WTC11 (cell line): ENCODE results near the gene AMMECR1L. TPM values are rescaled to one million over a fixed set of nuclear protein-coding genes. Genes with fewer than 3 reads are reported as not detected.
A peak's percentile ranks its signal among the peaks of the same experiment; 100 is the strongest.
"Not testable (repeated sequence)": the region's sequence is repeated elsewhere in the genome, so short reads cannot be mapped to it uniquely, and the experiment has no call there.

Experiments used
- ATAC-seq: fragments of 200-7000 bp; cut with Tn5 transposase; 2 replicates; pipeline ENCODE4 v1.10.0; 2021; ENCODE audit warnings: mild to moderate bottlenecking, moderate library complexity
- CTCF ChIA-PET: fragments of 300-600 bp; sonication (Branson Sonifier 250); formaldehyde crosslinking; loops from one replicate; lab custom pipeline; 2021; ENCODE audit warnings: antibody characterized with exemption; lab: Charles Lee
- POLR2A ChIA-PET: fragments of 350-600 bp; sonication (Branson Sonifier 250); formaldehyde crosslinking; loops from one replicate; lab custom pipeline; 2021; ENCODE audit warnings: antibody characterized with exemption; lab: Charles Lee
- DNase-seq: peaks from one replicate; pipeline ENCODE4 v3.0.0; 2021; ENCODE audit warnings: low spot score
- H3K27ac Mint-ChIP-seq: 2 replicates; pipeline ENCODE4 v1.8.0; 2021; ENCODE audit warnings: mixed read lengths
- H3K27me3 Mint-ChIP-seq: 2 replicates; pipeline ENCODE4 v1.8.0; 2021; ENCODE audit warnings: low read depth, mild to moderate bottlenecking, moderate library complexity, mixed read lengths
- H3K36me3 Mint-ChIP-seq: 2 replicates; pipeline ENCODE4 v1.8.0; 2021; ENCODE audit warnings: mixed read lengths
- H3K4me1 Mint-ChIP-seq: 2 replicates; pipeline ENCODE4 v1.8.0; 2022; ENCODE audit warnings: mixed read lengths
- H3K4me3 Mint-ChIP-seq: 2 replicates; pipeline ENCODE4 v1.8.0; 2021; ENCODE audit warnings: mild to moderate bottlenecking, moderate library complexity, mixed read lengths
- H3K9me3 Mint-ChIP-seq: 2 replicates; pipeline ENCODE4 v1.8.0; 2021; ENCODE audit warnings: mixed read lengths
- ATF1 ChIP-seq: sonication (generic); formaldehyde crosslinking; IDR thresholded peaks from 2 replicates; pipeline ENCODE4 v1.8.1; 2023; ENCODE audit warnings: mild to moderate bottlenecking, moderate library complexity, missing genetic modification reagents
- HMGA2 ChIP-seq: fragments of 250-450 bp; sonication (Bioruptor Pico); IDR thresholded peaks from 2 replicates; pipeline ENCODE4 v1.4.0; 2021; ENCODE audit warnings: mild to moderate bottlenecking, moderate library complexity
- NR2C2 ChIP-seq: sonication (generic); formaldehyde crosslinking; IDR thresholded peaks from 2 replicates; pipeline ENCODE4 v1.8.0; 2022; ENCODE audit warnings: mild to moderate bottlenecking, missing genetic modification reagents
- RELA ChIP-seq: sonication (generic); formaldehyde crosslinking; IDR thresholded peaks from 2 replicates; pipeline ENCODE4 v1.8.1; 2022; ENCODE audit warnings: missing genetic modification reagents, mild to moderate bottlenecking, borderline replicate concordance
- SOX15 ChIP-seq: fragments of 250-450 bp; sonication (Bioruptor Pico); IDR thresholded peaks from 2 replicates; pipeline ENCODE4 v1.9.0; 2021; ENCODE audit warnings: mild to moderate bottlenecking
- TCF7 ChIP-seq: sonication (generic); formaldehyde crosslinking; IDR thresholded peaks from 2 replicates; pipeline ENCODE4 v1.8.0; 2022; ENCODE audit warnings: mild to moderate bottlenecking, low read depth, missing genetic modification reagents, moderate library complexity
- ZNF121 ChIP-seq: sonication (generic); formaldehyde crosslinking; IDR thresholded peaks from 2 replicates; pipeline ENCODE4 v1.8.0; 2023; ENCODE audit warnings: missing genetic modification reagents
- ZNF416 ChIP-seq: fragments of 250-450 bp; sonication (Bioruptor Pico); IDR thresholded peaks from 2 replicates; pipeline ENCODE4 v1.9.0; 2021; ENCODE audit warnings: mild to moderate bottlenecking, inconsistent platforms
- total RNA-seq: library from RNA; stranded (reverse); gene quantifications from 3 replicates; pipeline ENCODE4 v1.2.3, GENCODE V29; 2021
- TF ChIP-seq, protein P1 (sequence below): fragments of 250-450 bp; sonication (Bioruptor Pico); IDR thresholded peaks from 2 replicates; pipeline ENCODE4 v1.9.0; 2021; ENCODE audit warnings: mild to moderate bottlenecking
- TF ChIP-seq, protein P2 (sequence below): sonication (generic); formaldehyde crosslinking; IDR thresholded peaks from 2 replicates; pipeline ENCODE4 v1.8.1; 2023; ENCODE audit warnings: mild to moderate bottlenecking, moderate library complexity, missing genetic modification reagents
- TF ChIP-seq, protein P3 (sequence below): sonication (generic); formaldehyde crosslinking; IDR thresholded peaks from 2 replicates; pipeline ENCODE4 v1.8.1; 2022; ENCODE audit warnings: mild to moderate bottlenecking, moderate library complexity, missing genetic modification reagents
- TF ChIP-seq, protein P4 (sequence below): sonication (generic); formaldehyde crosslinking; conservative IDR thresholded peaks from 2 replicates; pipeline ENCODE4 v1.8.1; 2022; ENCODE audit warnings: mild to moderate bottlenecking, missing genetic modification reagents

The AMMECR1L gene
- total RNA-seq, 1 experiment from 2014 or later, result 17.9 TPM

DNA sequence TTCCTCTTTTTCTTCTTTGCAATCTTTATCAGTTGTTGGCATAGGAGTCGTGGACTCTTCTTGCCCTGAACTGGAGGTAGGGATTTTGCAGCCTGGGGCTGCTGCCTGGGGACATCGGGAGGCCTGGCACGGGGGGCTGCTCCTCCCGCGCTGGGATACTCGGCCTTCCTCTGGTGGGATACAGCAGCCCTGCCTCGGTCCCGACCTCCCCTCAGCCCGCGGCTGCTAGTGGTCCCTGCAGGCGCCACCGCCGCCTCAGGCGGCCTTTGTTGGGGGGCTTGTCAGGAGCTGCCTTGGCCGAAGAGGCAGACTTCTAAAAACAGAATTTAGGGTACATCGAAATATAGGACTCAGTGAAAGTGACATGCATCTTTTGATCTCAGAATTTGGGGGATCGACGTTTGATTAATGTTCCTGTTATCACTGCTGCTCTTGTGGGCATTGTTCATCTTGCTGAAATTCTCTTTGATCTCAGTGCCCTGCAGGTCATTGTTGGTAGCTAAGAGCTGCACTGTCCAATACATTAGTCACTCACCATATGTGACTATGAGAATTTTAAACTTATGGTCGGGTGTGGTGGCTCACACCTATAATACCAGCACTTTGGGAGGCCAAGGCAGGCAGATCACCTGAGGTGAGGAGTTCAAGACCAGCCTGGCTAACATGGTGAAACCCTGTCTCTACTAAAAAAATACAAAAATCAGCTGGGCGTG, 44.1 kb downstream of the AMMECR1L start (continued):
- TF ChIP-seq, protein P1, sequence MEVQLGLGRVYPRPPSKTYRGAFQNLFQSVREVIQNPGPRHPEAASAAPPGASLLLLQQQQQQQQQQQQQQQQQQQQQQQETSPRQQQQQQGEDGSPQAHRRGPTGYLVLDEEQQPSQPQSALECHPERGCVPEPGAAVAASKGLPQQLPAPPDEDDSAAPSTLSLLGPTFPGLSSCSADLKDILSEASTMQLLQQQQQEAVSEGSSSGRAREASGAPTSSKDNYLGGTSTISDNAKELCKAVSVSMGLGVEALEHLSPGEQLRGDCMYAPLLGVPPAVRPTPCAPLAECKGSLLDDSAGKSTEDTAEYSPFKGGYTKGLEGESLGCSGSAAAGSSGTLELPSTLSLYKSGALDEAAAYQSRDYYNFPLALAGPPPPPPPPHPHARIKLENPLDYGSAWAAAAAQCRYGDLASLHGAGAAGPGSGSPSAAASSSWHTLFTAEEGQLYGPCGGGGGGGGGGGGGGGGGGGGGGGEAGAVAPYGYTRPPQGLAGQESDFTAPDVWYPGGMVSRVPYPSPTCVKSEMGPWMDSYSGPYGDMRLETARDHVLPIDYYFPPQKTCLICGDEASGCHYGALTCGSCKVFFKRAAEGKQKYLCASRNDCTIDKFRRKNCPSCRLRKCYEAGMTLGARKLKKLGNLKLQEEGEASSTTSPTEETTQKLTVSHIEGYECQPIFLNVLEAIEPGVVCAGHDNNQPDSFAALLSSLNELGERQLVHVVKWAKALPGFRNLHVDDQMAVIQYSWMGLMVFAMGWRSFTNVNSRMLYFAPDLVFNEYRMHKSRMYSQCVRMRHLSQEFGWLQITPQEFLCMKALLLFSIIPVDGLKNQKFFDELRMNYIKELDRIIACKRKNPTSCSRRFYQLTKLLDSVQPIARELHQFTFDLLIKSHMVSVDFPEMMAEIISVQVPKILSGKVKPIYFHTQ, result no peak
- TF ChIP-seq ATF1 (CRISPR knock-in tag) (no peak), TCF7 (CRISPR knock-in tag) (no peak)

DNA sequence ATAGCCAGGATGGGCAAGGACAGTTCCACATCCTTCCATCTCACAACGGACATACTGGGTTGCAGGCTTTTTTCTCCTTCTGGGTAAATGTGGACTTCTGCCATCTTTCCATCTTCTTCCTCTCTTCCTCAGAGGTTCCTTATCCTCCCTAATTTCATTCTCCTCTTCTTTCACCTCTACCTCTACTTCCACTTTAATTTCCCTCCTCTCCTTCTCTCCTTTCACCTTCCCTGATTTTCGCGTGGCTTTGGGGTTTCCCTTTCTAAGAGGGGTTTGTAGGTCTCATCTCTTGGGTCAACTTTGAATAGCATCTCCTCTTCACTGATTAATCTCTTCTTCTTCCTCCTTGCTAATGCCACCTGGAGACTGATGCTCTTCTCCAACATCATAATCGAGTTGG, 44.9 kb downstream of the AMMECR1L start:
- H3K36me3 Mint-ChIP-seq, result peaks cover 8% of the 10 kb centered on the region
- no peaks in the 10 kb centered on the region for H3K27me3 Mint-ChIP-seq
- no peaks in the 10 kb centered on the region for H3K4me1 Mint-ChIP-seq
- POLR2A ChIA-PET, result no interaction called here
- no peak overlapping the region for H3K27ac Mint-ChIP-seq
- CTCF ChIA-PET, result no interaction called here
- H3K4me3 Mint-ChIP-seq, result no peak overlapping the region
- ATAC-seq, result no peak
- peaks cover 4% of the 10 kb centered on the region; the same call in 1 of the 2 replicates for H3K9me3 Mint-ChIP-seq
- no peak for DNase-seq
- no peak for TF ChIP-seq SOX15 (CRISPR knock-in tag)
- no peak for TF ChIP-seq RELA (CRISPR knock-in tag)
- TF ChIP-seq HMGA2 (CRISPR knock-in tag), result no peak

DNA sequence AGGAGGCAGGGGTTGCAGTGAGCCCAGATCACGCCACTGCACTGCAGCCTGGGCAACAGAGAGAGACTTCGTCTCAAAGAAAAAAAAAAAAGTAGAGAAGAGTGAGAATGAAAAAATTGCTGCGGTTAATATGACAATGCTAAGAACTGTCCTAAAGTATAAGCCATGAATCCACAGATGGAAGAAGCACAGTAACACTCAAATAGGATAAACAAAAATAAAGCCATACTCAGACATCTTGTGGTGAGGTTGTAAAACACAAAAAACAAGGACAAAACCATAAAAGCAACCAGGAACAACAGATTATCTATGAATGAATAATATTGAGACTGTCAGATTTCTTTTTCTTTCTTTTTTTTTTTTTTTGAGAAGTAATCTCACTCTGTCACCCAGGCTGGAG, 50.8 kb downstream of the AMMECR1L start:
- CTCF ChIA-PET, result no interaction called here
- no peak overlapping the region for H3K27ac Mint-ChIP-seq
- POLR2A ChIA-PET, result no interaction called here
- H3K36me3 Mint-ChIP-seq, result no peaks in the 10 kb centered on the region
- H3K27me3 Mint-ChIP-seq, result no peaks in the 10 kb centered on the region
- TF ChIP-seq ZNF416 (CRISPR knock-in tag) (no peak), ZNF121 (no peak)
- TF ChIP-seq, protein P2, sequence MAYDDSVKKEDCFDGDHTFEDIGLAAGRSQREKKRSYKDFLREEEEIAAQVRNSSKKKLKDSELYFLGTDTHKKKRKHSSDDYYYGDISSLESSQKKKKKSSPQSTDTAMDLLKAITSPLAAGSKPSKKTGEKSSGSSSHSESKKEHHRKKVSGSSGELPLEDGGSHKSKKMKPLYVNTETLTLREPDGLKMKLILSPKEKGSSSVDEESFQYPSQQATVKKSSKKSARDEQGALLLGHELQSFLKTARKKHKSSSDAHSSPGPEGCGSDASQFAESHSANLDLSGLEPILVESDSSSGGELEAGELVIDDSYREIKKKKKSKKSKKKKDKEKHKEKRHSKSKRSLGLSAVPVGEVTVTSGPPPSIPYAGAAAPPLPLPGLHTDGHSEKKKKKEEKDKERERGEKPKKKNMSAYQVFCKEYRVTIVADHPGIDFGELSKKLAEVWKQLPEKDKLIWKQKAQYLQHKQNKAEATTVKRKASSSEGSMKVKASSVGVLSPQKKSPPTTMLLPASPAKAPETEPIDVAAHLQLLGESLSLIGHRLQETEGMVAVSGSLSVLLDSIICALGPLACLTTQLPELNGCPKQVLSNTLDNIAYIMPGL (CRISPR knock-in tag), result no peak
- TF ChIP-seq, all 79 proteins: peak for 0
- Mint-ChIP-seq H3K4me1 (peaks cover 20% of the 10 kb centered on the region), H3K4me3 (no peak overlapping the region), H3K9me3 (no peaks in the 10 kb centered on the region)
- DNase-seq (no peak), ATAC-seq (no peak)

DNA sequence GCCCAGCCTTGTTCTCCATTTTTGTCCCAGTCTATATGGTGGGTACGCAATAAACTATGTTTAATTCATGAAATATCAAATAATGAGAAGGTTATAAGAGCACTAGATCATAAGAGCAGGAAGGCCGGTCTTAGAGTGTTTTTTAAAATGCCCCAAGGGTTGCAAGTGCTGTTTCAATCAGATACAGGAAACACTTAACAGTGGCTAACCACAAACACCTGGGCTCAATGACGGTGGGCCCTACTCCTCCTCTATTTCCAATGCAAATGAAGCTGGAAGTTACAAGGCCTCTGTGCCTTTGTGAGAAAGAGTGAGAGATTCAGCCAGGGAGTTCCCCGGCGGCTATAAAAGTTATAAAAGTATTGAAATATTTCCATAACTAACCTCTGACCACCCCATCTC, 55.9 kb downstream of the AMMECR1L start:
- ChIA-PET CTCF (interaction anchor here (1.2 kb wide), 1 partner anchor 239 kb away, joined by 3 read pairs; no protein-coding TSS in a partner anchor), POLR2A (interaction anchor here (0.6 kb wide), 1 partner anchor 24 kb away, joined by 3 read pairs; no protein-coding TSS in a partner anchor)
- TF ChIP-seq, protein P3, sequence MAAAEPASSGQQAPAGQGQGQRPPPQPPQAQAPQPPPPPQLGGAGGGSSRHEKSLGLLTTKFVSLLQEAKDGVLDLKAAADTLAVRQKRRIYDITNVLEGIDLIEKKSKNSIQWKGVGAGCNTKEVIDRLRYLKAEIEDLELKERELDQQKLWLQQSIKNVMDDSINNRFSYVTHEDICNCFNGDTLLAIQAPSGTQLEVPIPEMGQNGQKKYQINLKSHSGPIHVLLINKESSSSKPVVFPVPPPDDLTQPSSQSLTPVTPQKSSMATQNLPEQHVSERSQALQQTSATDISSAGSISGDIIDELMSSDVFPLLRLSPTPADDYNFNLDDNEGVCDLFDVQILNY (CRISPR knock-in tag), result no peak
- TF ChIP-seq NR2C2 (CRISPR knock-in tag), result no peak
- TF ChIP-seq, protein P4, sequence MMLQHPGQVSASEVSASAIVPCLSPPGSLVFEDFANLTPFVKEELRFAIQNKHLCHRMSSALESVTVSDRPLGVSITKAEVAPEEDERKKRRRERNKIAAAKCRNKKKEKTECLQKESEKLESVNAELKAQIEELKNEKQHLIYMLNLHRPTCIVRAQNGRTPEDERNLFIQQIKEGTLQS (CRISPR knock-in tag), result no peak
- peak; percentile 30 for DNase-seq
- Mint-ChIP-seq H3K9me3 (peaks cover 45% of the 10 kb centered on the region), H3K4me3 (no peak overlapping the region), H3K36me3 (peaks cover 44% of the 10 kb centered on the region), H3K27ac (peak overlapping the region; percentile 98), H3K4me1 (peaks cover 35% of the 10 kb centered on the region), H3K27me3 (peaks cover 28% of the 10 kb centered on the region)
- ATAC-seq, result peak; percentile 94

DNA sequence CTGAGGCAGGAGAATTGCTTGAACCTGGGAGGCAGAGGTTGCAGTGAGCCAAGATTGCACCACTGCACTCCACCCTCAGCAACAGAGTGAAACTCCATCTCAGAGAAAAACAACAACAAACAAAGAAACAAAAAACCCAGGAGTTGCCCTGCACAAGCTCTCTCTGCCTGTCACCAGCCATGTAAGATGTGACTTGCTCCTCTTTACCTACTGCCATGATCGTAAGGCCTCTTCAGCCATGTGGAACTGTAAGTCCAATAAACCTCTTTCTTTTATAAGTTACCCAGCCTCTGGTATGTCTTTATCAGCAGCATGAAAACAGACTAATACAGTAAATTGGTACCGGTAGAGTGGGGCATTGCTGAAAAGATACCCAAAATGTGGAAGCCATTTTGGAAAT, 59.0 kb downstream of the AMMECR1L start:
- ATAC-seq, H3K4me3 Mint-ChIP-seq, H3K27ac Mint-ChIP-seq, CTCF ChIA-PET, POLR2A ChIA-PET, DNase-seq: not testable (repeated sequence)
- peaks cover 56% of the 10 kb centered on the region for H3K9me3 Mint-ChIP-seq
- peaks cover 55% of the 10 kb centered on the region for H3K36me3 Mint-ChIP-seq
- peaks cover 35% of the 10 kb centered on the region for H3K27me3 Mint-ChIP-seq
- peaks cover 29% of the 10 kb centered on the region for H3K4me1 Mint-ChIP-seq
